Measurements from ENCODE around the gene UFSP2. TPM values are rescaled to one million over a fixed set of nuclear protein-coding genes. Genes with fewer than 3 reads are reported as not detected.

The UFSP2 gene
- total RNA-seq, 3 donors from 2014 or later = 19.3 to 32.9 (median 20.2) TPM

DNA sequence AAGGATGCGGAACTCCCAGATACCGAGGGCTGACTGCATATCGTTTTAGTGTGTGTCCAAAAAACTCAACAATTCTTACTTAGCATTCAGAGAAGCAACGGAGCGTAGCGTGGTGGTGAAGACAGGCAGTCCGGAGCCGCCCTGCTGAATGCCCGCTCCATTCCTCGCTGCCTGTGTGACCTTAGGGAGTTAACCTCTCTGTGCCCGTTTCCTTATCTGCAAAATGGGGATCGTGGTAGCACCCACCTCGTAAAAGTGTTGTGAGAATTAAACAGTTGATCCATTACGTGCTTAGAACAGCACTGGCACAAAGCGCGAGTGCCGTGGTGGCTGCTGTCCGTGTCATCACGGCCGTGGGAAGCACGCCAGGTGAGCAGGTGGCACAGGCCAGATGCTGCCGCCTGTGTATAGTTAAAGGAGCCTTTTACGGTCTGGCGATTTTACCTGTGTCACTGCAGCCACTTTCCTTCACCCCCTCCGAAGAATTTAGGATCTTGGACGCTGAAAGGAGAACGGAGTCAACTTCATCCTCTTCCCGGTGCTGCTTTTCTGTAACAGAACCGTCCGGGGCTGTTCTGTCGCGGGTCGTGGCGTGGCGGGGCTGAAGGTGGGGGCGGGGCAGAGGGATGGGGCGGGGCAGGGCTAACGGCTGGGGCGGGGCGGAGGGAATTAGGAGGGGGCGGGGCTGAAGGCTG lies 44.9 kb upstream of the UFSP2 start:
- ATAC-seq (peak; percentile 56), DNase-seq (peak; percentile 80 to 85 (median 83))
- TF ChIP-seq CTCF (IDR thresholded peaks at IDR 0.05) = no peak
- no peaks in the 10 kb centered on the region for H3K36me3 ChIP-seq (ENCODE audit: low read depth)
- intact Hi-C loops (cut with DNase I, micrococcal nuclease) = loop anchor here (5.0 to 10.0 kb wide), 2 partner anchors 124 to 127 kb away; no protein-coding TSS in a partner anchor
- no peaks in the 10 kb centered on the region for H3K9me3 ChIP-seq
- H3K4me1 ChIP-seq (ENCODE audit: low read depth) = no peaks in the 10 kb centered on the region
- H3K4me3 ChIP-seq = no peak overlapping the region

DNA sequence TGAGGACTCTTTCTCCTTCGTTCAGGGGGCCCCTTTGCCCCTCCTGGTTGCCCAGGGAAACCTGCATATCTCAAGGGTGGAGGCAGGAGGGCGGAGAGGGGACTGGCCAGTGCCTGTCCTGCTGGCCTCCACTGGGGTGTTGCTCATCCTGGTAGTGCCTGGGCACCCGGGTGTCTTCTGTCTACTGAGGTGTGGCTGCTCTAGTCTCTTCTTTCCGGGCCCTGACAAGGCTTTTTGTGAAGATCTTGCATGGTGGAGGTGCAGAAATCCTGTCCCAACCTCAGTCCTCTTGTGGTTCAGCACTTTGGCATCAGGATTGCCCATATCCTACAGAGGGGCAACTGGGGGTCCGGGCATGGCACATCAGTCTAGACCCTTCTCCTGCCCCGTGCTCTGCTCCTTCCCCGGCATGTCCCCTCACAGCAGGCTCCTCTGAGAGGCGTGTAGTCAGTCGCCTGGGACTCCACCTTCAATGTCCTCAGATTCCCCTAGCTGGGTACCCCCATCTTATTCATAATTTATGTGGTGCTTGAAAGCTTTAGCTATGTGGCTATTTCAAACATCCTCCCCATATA lies 43.9 kb upstream of the UFSP2 start:
- no peaks in the 10 kb centered on the region for H3K9me3 ChIP-seq
- TF ChIP-seq CTCF (IDR thresholded peaks at IDR 0.05) = no peak
- H3K4me1 ChIP-seq (ENCODE audit: low read depth) = no peaks in the 10 kb centered on the region
- no peak overlapping the region for H3K4me3 ChIP-seq
- H3K36me3 ChIP-seq (ENCODE audit: low read depth) = no peaks in the 10 kb centered on the region
- DNase-seq (no peak), ATAC-seq (no peak)
- intact Hi-C loops (cut with DNase I, micrococcal nuclease) = loop anchor here (5.0 to 10.0 kb wide), 2 partner anchors 125 to 128 kb away; no protein-coding TSS in a partner anchor

- intact Hi-C loops (cut with DNase I, micrococcal nuclease) = no loop called here
- Histone ChIP-seq H3K4me3 (no peak overlapping the region), H3K9me3 (no peaks in the 10 kb centered on the region), H3K4me1 (ENCODE audit: low read depth) (no peaks in the 10 kb centered on the region), H3K36me3 (ENCODE audit: low read depth) (no peaks in the 10 kb centered on the region)
- DNase-seq (no peak), ATAC-seq (no peak)
- no peak for TF ChIP-seq CTCF (IDR thresholded peaks at IDR 0.05)
These were observed 43.2 kb upstream of the UFSP2 start for GRCh38 chr4:185468999-185469398.

- Histone ChIP-seq H3K4me1 (ENCODE audit: low read depth) (no peaks in the 10 kb centered on the region), H3K9me3 (no peaks in the 10 kb centered on the region), H3K4me3 (no peak overlapping the region), H3K36me3 (ENCODE audit: low read depth) (no peaks in the 10 kb centered on the region)
- intact Hi-C loops (cut with DNase I, micrococcal nuclease) = no loop called here
- TF ChIP-seq CTCF (IDR thresholded peaks at IDR 0.05) = no peak
- DNase-seq = no peak
- no peak for ATAC-seq
These were observed 42.2 kb upstream of the UFSP2 start for GRCh38 chr4:185467991-185468390.

GRCh38 chr4:185467101-185467500 lies 41.3 kb upstream of the UFSP2 start:
- no peak for DNase-seq
- no peaks in the 10 kb centered on the region for H3K36me3 ChIP-seq (ENCODE audit: low read depth)
- intact Hi-C loops (cut with DNase I, micrococcal nuclease) = no loop called here
- TF ChIP-seq CTCF (IDR thresholded peaks at IDR 0.05) = no peak
- H3K4me1 ChIP-seq (ENCODE audit: low read depth) = no peaks in the 10 kb centered on the region
- H3K4me3 ChIP-seq = no peak overlapping the region
- ATAC-seq = no peak
- H3K9me3 ChIP-seq = no peaks in the 10 kb centered on the region
